Activated CD8-positive, alpha-beta memory T cell treated with anti-CD3 and anti-CD28 coated beads, Interleukin-2, amount 50 U/mL, for 4 hours (primary cell): ENCODE measurements around the gene MYADM.

Source experiments
- DNase-seq: peaks from one replicate; pipeline ENCODE4 v3.0.0-alpha.2; 2020

MYADM gene

GRCh38 chr19:53885036-53885435 lies 17.4 kb downstream of the MYADM start:
- no peak for DNase-seq

GRCh38 chr19:53892301-53892980 lies 24.8 kb downstream of the MYADM start:
- no peak for DNase-seq

GRCh38 chr19:53892981-53893325 lies 25.3 kb downstream of the MYADM start:
- DNase-seq = no peak

GRCh38 chr19:53894707-53895106 lies 27.0 kb downstream of the MYADM start:
- no peak for DNase-seq

- DNase-seq = no peak
These were observed 29.0 kb downstream of the MYADM start for GRCh38 chr19:53896682-53897081.

- DNase-seq = no peak
These were observed 29.8 kb downstream of the MYADM start for GRCh38 chr19:53897459-53897858.

- DNase-seq = no peak
These were observed 30.5 kb downstream of the MYADM start for GRCh38 chr19:53898166-53898565.

GRCh38 chr19:53898636-53899341 lies 31.1 kb downstream of the MYADM start:
- no peak for DNase-seq

- DNase-seq = no peak
These were observed 32.6 kb downstream of the MYADM start for GRCh38 chr19:53900191-53900860.

GRCh38 chr19:53903055-53903680 lies 35.5 kb downstream of the MYADM start:
- DNase-seq = no peak

- DNase-seq = no peak
These were observed 37.2 kb downstream of the MYADM start for GRCh38 chr19:53904909-53905308.

- DNase-seq = no peak
These were observed 38.1 kb downstream of the MYADM start for GRCh38 chr19:53905787-53906186.

GRCh38 chr19:53906211-53907192 lies 38.8 kb downstream of the MYADM start:
- DNase-seq = peak; percentile 76

- no peak for DNase-seq
These were observed 39.5 kb downstream of the MYADM start for GRCh38 chr19:53907193-53907581.

- no peak for DNase-seq
These were observed 40.0 kb downstream of the MYADM start for GRCh38 chr19:53907690-53908089.

- DNase-seq = peak; percentile 30
These were observed 40.6 kb downstream of the MYADM start for GRCh38 chr19:53908106-53908934.

- no peak for DNase-seq
These were observed 41.3 kb downstream of the MYADM start, which contains the start of gene CACNG7 for GRCh38 chr19:53908935-53909415. Gene CACNG7 (plus strand): TSS chr19:53909278. CDS start chr19:53912832, 3,554 bp downstream.

GRCh38 chr19:53909471-53910169 lies 41.9 kb downstream of the MYADM start:
- DNase-seq = no peak

GRCh38 chr19:53910170-53910518 lies 42.5 kb downstream of the MYADM start:
- DNase-seq = no peak

- DNase-seq = no peak
These were observed 45.0 kb downstream of the MYADM start for GRCh38 chr19:53912653-53913052.

- no peak for DNase-seq
These were observed 47.3 kb downstream of the MYADM start for GRCh38 chr19:53915000-53915399.
